H1 (cell line): ENCODE results near the gene IRF9. TPM values are rescaled to one million over a fixed set of nuclear protein-coding genes. Genes with fewer than 3 reads are reported as not detected.

ENCODE experiments used
- CTCF ChIA-PET: fragments of 300-600 bp; sonication (Branson Sonifier 250); formaldehyde crosslinking; loops from one replicate; lab custom pipeline; 2021; ENCODE audit not compliant: partially characterized antibody; lab: Charles Lee
- POLR2A ChIA-PET: fragments of 300-600 bp; sonication (Branson Sonifier 250); formaldehyde crosslinking; loops from one replicate; lab custom pipeline; 2021; ENCODE audit warnings: inconsistent platforms; ENCODE audit not compliant: partially characterized antibody; lab: Charles Lee
- DNase-seq, 2 experiments: peaks; one replicate each; pipeline versions ENCODE4 v3.0.0 to v3.0.0-alpha.2; 2010 to 2022; ENCODE audit warnings: low spot score in 2 of 2, low read depth in 1 of 2, mixed read lengths in 1 of 2
- FAIRE-seq: peaks from 2 replicates; lab custom pipeline; 2011; peaks lifted over from hg19 to GRCh38; lab: Jason Lieb, UNC
- H2AFZ ChIP-seq: 2 replicates; pipeline ENCODE4 v1.8.1; 2012; ENCODE audit warnings: low read length, inconsistent platforms
- H2AK5ac ChIP-seq: 2 replicates; pipeline ENCODE4 v1.6.1; 2013; ENCODE audit warnings: low read depth, low read length
- H2BK120ac ChIP-seq: replicated peaks from 2 replicates; pipeline ENCODE3; 2013; ENCODE audit warnings: low read depth, low read length, inconsistent platforms
- H2BK12ac ChIP-seq: 2 replicates; pipeline ENCODE4 v1.6.1; 2013; ENCODE audit warnings: low read depth, low read length
- H2BK15ac ChIP-seq: 2 replicates; pipeline ENCODE4 v1.6.1; 2013; ENCODE audit warnings: low read length
- H2BK20ac ChIP-seq: 2 replicates; pipeline ENCODE4 v1.6.1; 2013; ENCODE audit warnings: low read length
- H2BK5ac ChIP-seq: 2 replicates; pipeline ENCODE4 v1.6.1; 2013; ENCODE audit warnings: low read depth, low read length
- H3K14ac ChIP-seq: 2 replicates; pipeline ENCODE4 v1.6.1; 2013; ENCODE audit warnings: inconsistent platforms; ENCODE audit not compliant: insufficient read length
- H3K18ac ChIP-seq: 2 replicates; pipeline ENCODE4 v1.6.1; 2013; ENCODE audit warnings: low read length; ENCODE audit errors: extremely low read depth
- H3K23ac ChIP-seq: 2 replicates; pipeline ENCODE4 v1.6.1; 2013; ENCODE audit warnings: inconsistent platforms; ENCODE audit not compliant: insufficient read length
- H3K23me2 ChIP-seq: 2 replicates; pipeline ENCODE4 v1.6.1; 2013; ENCODE audit warnings: low read depth, low read length
- H3K27ac ChIP-seq: 2 replicates; pipeline ENCODE4 v1.6.1; 2011; ENCODE audit warnings: low read depth, low read length, inconsistent platforms
- H3K27me3 ChIP-seq, 4 experiments: replicated peaks in 1 of 4; 1 replicate in 1 of 4; 2 replicates in 3 of 4; pipeline versions ENCODE4 v1.6.1 to v1.8.1; 2011 to 2013; ENCODE audit warnings: low read length in 3 of 4, mild to moderate bottlenecking in 3 of 4, inconsistent platforms in 2 of 4, mixed read lengths in 2 of 4, moderate library complexity in 1 of 4; ENCODE audit not compliant: control insufficient read depth in 3 of 4, insufficient read depth in 3 of 4; ENCODE audit errors: extremely low read depth in 1 of 4
- H3K36me3 ChIP-seq, 4 experiments: 2 replicates each; pipeline versions ENCODE4 v1.6.1 to v1.8.1; 2011 to 2013; ENCODE audit warnings: mild to moderate bottlenecking in 4 of 4, low read length in 3 of 4, moderate library complexity in 2 of 4, control low read depth in 1 of 4, inconsistent platforms in 1 of 4; ENCODE audit not compliant: insufficient read depth in 4 of 4, control insufficient read depth in 2 of 4
- H3K4ac ChIP-seq: replicated peaks from 2 replicates; pipeline ENCODE3; 2013; ENCODE audit warnings: low read length, low read depth, mixed read lengths, inconsistent platforms; ENCODE audit not compliant: insufficient read length
- H3K4me1 ChIP-seq, 4 experiments: replicated peaks in 1 of 4; 1 replicate in 1 of 4; 2 replicates in 3 of 4; pipeline versions ENCODE4 v1.6.1 to v1.8.1; 2011 to 2013; ENCODE audit warnings: low read length in 3 of 4, inconsistent platforms in 2 of 4, mixed read lengths in 1 of 4; ENCODE audit not compliant: insufficient read depth in 4 of 4, control insufficient read depth in 3 of 4
- H3K4me2 ChIP-seq, 2 experiments: 2 replicates each; pipeline versions ENCODE4 v1.6.1 to v1.8.1; 2011 to 2013; ENCODE audit warnings: low read depth in 2 of 2, low read length in 2 of 2, control low read depth in 1 of 2, inconsistent platforms in 1 of 2, mild to moderate bottlenecking in 1 of 2; ENCODE audit not compliant: insufficient read depth in 1 of 2
- H3K4me3 ChIP-seq, 4 experiments: fragments of 200-600, 300-600 bp in 1 of 4; sonication (generic), shearing (Covaris generic), sonication (Bioruptor Twin) in 1 of 4; 2 replicates each; pipeline versions ENCODE4 v1.5.1 to v1.8.1; 2011 to 2016; ENCODE audit warnings: low read length in 4 of 4, low read depth in 3 of 4, control low read depth in 2 of 4, inconsistent platforms in 2 of 4, mild to moderate bottlenecking in 2 of 4, mixed read lengths in 1 of 4, moderate library complexity in 1 of 4; ENCODE audit not compliant: insufficient read depth in 2 of 4; ENCODE audit errors: extremely low read depth in 1 of 4
- H3K56ac ChIP-seq: replicated peaks from 2 replicates; pipeline ENCODE3; 2013; ENCODE audit warnings: low read depth, mild to moderate bottlenecking, mixed read lengths, low read length, inconsistent platforms; ENCODE audit not compliant: insufficient read length
- H3K79me1 ChIP-seq: 2 replicates; pipeline ENCODE4 v1.6.1; 2013; ENCODE audit warnings: low read depth, low read length, control low read depth
- H3K79me2 ChIP-seq, 2 experiments: 2 replicates each; pipeline versions ENCODE4 v1.6.1 to v1.8.1; 2012 to 2013; ENCODE audit warnings: low read length in 2 of 2, mild to moderate bottlenecking in 2 of 2, inconsistent platforms in 1 of 2; ENCODE audit not compliant: insufficient read depth in 2 of 2, control insufficient read depth in 1 of 2
- H3K9ac ChIP-seq, 4 experiments: replicated peaks in 1 of 4; 1 replicate in 1 of 4; 2 replicates in 3 of 4; pipeline versions ENCODE4 v1.6.1 to v1.8.1; 2011 to 2013; ENCODE audit warnings: low read depth in 3 of 4, low read length in 3 of 4, control low read depth in 2 of 4, mild to moderate bottlenecking in 2 of 4, moderate library complexity in 2 of 4, inconsistent platforms in 1 of 4; ENCODE audit errors: extremely low read depth in 1 of 4
- H3K9me3 ChIP-seq, 2 experiments: 2 replicates each; pipeline versions ENCODE4 v1.6.1 to v1.8.1; 2012 to 2013; ENCODE audit warnings: mild to moderate bottlenecking in 2 of 2, moderate library complexity in 2 of 2, control low read depth in 1 of 2, inconsistent platforms in 1 of 2, low read depth in 1 of 2, low read length in 1 of 2, mixed read lengths in 1 of 2; ENCODE audit not compliant: insufficient read depth in 2 of 2
- H4K20me1 ChIP-seq, 2 experiments: replicated peaks in 1 of 2; 2 replicates each; pipeline versions ENCODE3 to v1.8.1; 2011 to 2013; ENCODE audit warnings: inconsistent platforms in 2 of 2, low read length in 2 of 2, mild to moderate bottlenecking in 1 of 2; ENCODE audit not compliant: insufficient read depth in 2 of 2, control insufficient read depth in 1 of 2
- H4K5ac ChIP-seq: 2 replicates; pipeline ENCODE4 v1.6.1; 2013; ENCODE audit warnings: low read length, low read depth, mixed read lengths, inconsistent platforms; ENCODE audit not compliant: insufficient read length
- H4K8ac ChIP-seq: 2 replicates; pipeline ENCODE4 v1.8.0; 2013; ENCODE audit warnings: mild to moderate bottlenecking, moderate library complexity, low read length, inconsistent platforms; ENCODE audit not compliant: insufficient read depth; ENCODE audit errors: extremely low read depth
- H4K91ac ChIP-seq: replicated peaks from 2 replicates; pipeline ENCODE3; 2013; ENCODE audit warnings: low read length, mixed read lengths, inconsistent platforms; ENCODE audit not compliant: insufficient read length
- CBX8 ChIP-seq: fragments of 300-800, 300-1000 bp; sonication (generic); IDR thresholded peaks from 2 replicates; pipeline ENCODE4 v1.7.1; 2016; ENCODE audit warnings: low read depth, low read length, borderline replicate concordance
- CREB1 ChIP-seq: IDR thresholded peaks from 2 replicates; pipeline ENCODE4 v1.6.1; 2012; ENCODE audit warnings: inconsistent platforms
- KDM1A ChIP-seq: fragments of 200-600, 300-600 bp; sonication (generic); IDR thresholded peaks from 2 replicates; pipeline ENCODE4 v1.7.1; 2016; ENCODE audit warnings: mild to moderate bottlenecking, low read length, borderline replicate concordance
- KDM5A ChIP-seq: fragments of 200-600 bp; IDR thresholded peaks from 2 replicates; pipeline ENCODE4 v1.7.1; 2012; ENCODE audit warnings: mild to moderate bottlenecking, low read length, inconsistent platforms, mixed read lengths
- PHF8 ChIP-seq: fragments of 200-600 bp; sonication (generic); conservative IDR thresholded peaks from 2 replicates; pipeline ENCODE4 v1.7.1; 2012; ENCODE audit warnings: low read depth, mild to moderate bottlenecking, inconsistent platforms, low read length, moderate library complexity
- POU5F1 ChIP-seq: IDR thresholded peaks from 2 replicates; pipeline ENCODE4 v1.6.1; 2011; ENCODE audit warnings: low read depth, mild to moderate bottlenecking, low read length, moderate library complexity
- RAD21 ChIP-seq, 2 experiments: IDR thresholded peaks in 1 of 2; conservative IDR thresholded peaks in 1 of 2; 2 replicates each; pipeline ENCODE4 v1.6.1; 2011; ENCODE audit warnings: low read depth in 2 of 2, low read length in 2 of 2, improper control_type of control experiment in 1 of 2, inconsistent platforms in 1 of 2, mild to moderate bottlenecking in 1 of 2, moderate library complexity in 1 of 2
- RNF2 ChIP-seq: fragments of 200-900, 300-1000 bp; sonication (generic); IDR thresholded peaks from 2 replicates; pipeline ENCODE4 v1.7.1; 2016; ENCODE audit warnings: borderline replicate concordance, low read depth, mild to moderate bottlenecking, antibody characterized with exemption, low read length; ENCODE audit not compliant: poor library complexity, severe bottlenecking; ENCODE audit errors: missing control alignments
- SAP30 ChIP-seq: fragments of 300-600 bp; sonication (generic); IDR thresholded peaks from 2 replicates; pipeline ENCODE4 v1.7.1; 2012; ENCODE audit warnings: low read length, moderate library complexity, mild to moderate bottlenecking, inconsistent platforms; ENCODE audit not compliant: insufficient read depth, insufficient replicate concordance
- SIN3A ChIP-seq, 2 experiments: IDR thresholded peaks in 1 of 2; conservative IDR thresholded peaks in 1 of 2; 2 replicates each; pipeline ENCODE4 v1.6.1; 2011 to 2012; ENCODE audit warnings: low read length in 2 of 2, improper control_type of control experiment in 1 of 2, low read depth in 1 of 2, mild to moderate bottlenecking in 1 of 2
- SP2 ChIP-seq: IDR thresholded peaks from 2 replicates; pipeline ENCODE4 v1.6.1; 2012; ENCODE audit warnings: mild to moderate bottlenecking, low read length, inconsistent platforms
- SRF ChIP-seq: IDR thresholded peaks from 2 replicates; pipeline ENCODE4 v1.6.1; 2011; ENCODE audit warnings: mild to moderate bottlenecking, low read depth, low read length, moderate library complexity
- WGBS, 2 experiments: shearing (Covaris generic) in 1 of 2; methylation state at CpG; one replicate each; pipeline versions ENCODE4 v1.1.6 to v1.1.7; 2013 to 2015; ENCODE audit warnings: low lambda C conversion rate in 2 of 2, mixed read lengths in 2 of 2, inconsistent platforms in 1 of 2, low coverage in 1 of 2, missing lambda C conversion rate in 1 of 2; ENCODE audit not compliant: insufficient replicate concordance in 2 of 2, insufficient coverage in 1 of 2, insufficient read length in 1 of 2; ENCODE audit errors: extremely low coverage in 1 of 2, missing lambda C conversion rate in 1 of 2; 5-methylcytosine and 5-hydroxymethylcytosine counted together
- polyA plus RNA-seq, 7 experiments: library from polyadenylated mRNA; depleted of rRNA in 3 of 7; stranded (reverse) in 5 of 7; unstranded in 2 of 7; fragments of >200 nt in 5 of 7; fragments of 200-250 nt in 2 of 7; gene quantifications; 1 replicate in 5 of 7; 2 replicates in 1 of 7; 4 replicates in 1 of 7; pipeline versions ENCODE4 v1.2.1 to v1.2.3, GENCODE V29; 2011 to 2013; ENCODE audit warnings: missing spikeins in 2 of 7, mixed read lengths in 2 of 7
- total RNA-seq: library from RNA; stranded (reverse); fragmentation: NEBNext Ultra II Directional; extraction: Animal tissue kit (Norgen Biotek cat#: 25700); gene quantifications from 2 replicates; pipeline ENCODE4 v1.2.1, GENCODE V29; 2021
- TF ChIP-seq, protein P1 (sequence below): IDR thresholded peaks from 2 replicates; pipeline ENCODE4 v1.6.1; 2012; ENCODE audit warnings: inconsistent platforms

IRF9 gene
- total and polyA plus RNA-seq, 2 of the 8 experiments (the other 6 are each of a cell fraction or from before 2014, with no cell fraction given), result 11.4 to 13.2 TPM

DNA sequence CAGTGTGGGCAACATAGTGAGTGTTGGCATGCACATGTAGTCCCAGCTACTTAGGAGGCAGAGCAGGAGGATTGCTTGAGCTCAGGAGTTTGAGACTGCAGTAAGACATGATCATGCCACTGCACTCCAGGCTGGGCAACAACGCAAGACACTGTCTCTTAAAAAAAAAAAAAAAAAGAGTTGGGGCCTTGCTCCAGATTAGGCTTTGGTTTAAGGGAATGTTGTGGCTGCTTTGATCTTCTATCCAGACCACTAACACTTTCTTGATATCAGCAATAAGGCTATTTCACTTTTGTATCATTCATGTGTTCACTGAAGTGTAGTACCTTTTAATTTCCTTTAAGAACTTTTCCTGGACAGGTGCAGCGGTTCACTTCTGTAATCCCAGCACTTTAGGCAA, 33.4 kb upstream of the IRF9 start:
- H2AK5ac ChIP-seq, result no peak overlapping the region
- H3K27me3 ChIP-seq, result no peaks in the 10 kb centered on the region
- H4K5ac ChIP-seq, result no peak overlapping the region
- no peaks in the 10 kb centered on the region for H3K79me2 ChIP-seq
- H3K36me3 ChIP-seq, result peaks cover 0 to 9% (median 2%) of the 10 kb centered on the region in 4 experiments; a peak in 4 of 8 replicates
- H3K56ac ChIP-seq, result no peak overlapping the region
- H3K4ac ChIP-seq, result no peak overlapping the region
- H2BK12ac ChIP-seq, result no peak overlapping the region
- no peaks in the 10 kb centered on the region for H3K4me1 ChIP-seq
- H3K23ac ChIP-seq, result no peak overlapping the region
- no peak overlapping the region for H2BK20ac ChIP-seq
- ChIA-PET POLR2A (interaction anchor here (0.6 to 11.1 kb wide), 6 partner anchors 8 to 143 kb away, joined by 3 to 96 read pairs (median 4); partner anchors contain the start of genes DCAF11, NRL and PSME1), CTCF (interaction anchor here (0.7 to 1.4 kb wide), 5 partner anchors 12 to 660 kb away, joined by 3 to 4 read pairs (median 3); partner anchors contain the start of gene IRF9)
- H3K9me3 ChIP-seq, result no peaks in the 10 kb centered on the region
- no peaks in the 10 kb centered on the region for H3K23me2 ChIP-seq
- H4K91ac ChIP-seq, result no peak overlapping the region
- DNase-seq, result no peak
- no peaks in the 10 kb centered on the region for H4K20me1 ChIP-seq
- H3K14ac ChIP-seq, result no peak overlapping the region
- no peak overlapping the region for H3K4me2 ChIP-seq
- H4K8ac ChIP-seq, result no peak overlapping the region
- no peak overlapping the region for H2BK120ac ChIP-seq
- no peak overlapping the region for H3K9ac ChIP-seq
- H3K4me3 ChIP-seq, result no peak overlapping the region
- no peaks in the 10 kb centered on the region for H3K79me1 ChIP-seq
- H3K27ac ChIP-seq, result no peak overlapping the region
- H2BK5ac ChIP-seq, result no peak overlapping the region
- no peak overlapping the region for H3K18ac ChIP-seq
- H2BK15ac ChIP-seq, result no peak overlapping the region
- H2AFZ ChIP-seq, result no peak overlapping the region
- WGBS, 2 experiments, result 85% methylated on average over 2 of the region's 2 CpGs; no CpG with 5 or more reads in 1 of the 2 experiments
- no peak for FAIRE-seq
- TF ChIP-seq PHF8 (no peak), CBX8 (no peak), KDM5A (no peak), SP2 (no peak), SIN3A (conservative IDR thresholded peaks at IDR 0.05 in 1 of 2, IDR thresholded peaks at IDR 0.05 in 1 of 2; ENCODE audit: low read depth in 1 of 2, low read length in 2 of 2) (no peak), RAD21 (IDR thresholded peaks at IDR 0.05 in 1 of 2, conservative IDR thresholded peaks at IDR 0.05 in 1 of 2; ENCODE audit: low read depth in 2 of 2, low read length in 2 of 2) (no peak), CREB1 (no peak), RNF2 (no peak), SRF (no peak), POU5F1 (no peak), SAP30 (no peak), KDM1A (no peak)
- TF ChIP-seq, protein P1, sequence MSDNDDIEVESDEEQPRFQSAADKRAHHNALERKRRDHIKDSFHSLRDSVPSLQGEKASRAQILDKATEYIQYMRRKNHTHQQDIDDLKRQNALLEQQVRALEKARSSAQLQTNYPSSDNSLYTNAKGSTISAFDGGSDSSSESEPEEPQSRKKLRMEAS, result no peak
